ENCODE results near the gene IQCE. TPM values are rescaled to one million over a fixed set of nuclear protein-coding genes. Genes with fewer than 3 reads are reported as not detected.

The IQCE gene, protein sequence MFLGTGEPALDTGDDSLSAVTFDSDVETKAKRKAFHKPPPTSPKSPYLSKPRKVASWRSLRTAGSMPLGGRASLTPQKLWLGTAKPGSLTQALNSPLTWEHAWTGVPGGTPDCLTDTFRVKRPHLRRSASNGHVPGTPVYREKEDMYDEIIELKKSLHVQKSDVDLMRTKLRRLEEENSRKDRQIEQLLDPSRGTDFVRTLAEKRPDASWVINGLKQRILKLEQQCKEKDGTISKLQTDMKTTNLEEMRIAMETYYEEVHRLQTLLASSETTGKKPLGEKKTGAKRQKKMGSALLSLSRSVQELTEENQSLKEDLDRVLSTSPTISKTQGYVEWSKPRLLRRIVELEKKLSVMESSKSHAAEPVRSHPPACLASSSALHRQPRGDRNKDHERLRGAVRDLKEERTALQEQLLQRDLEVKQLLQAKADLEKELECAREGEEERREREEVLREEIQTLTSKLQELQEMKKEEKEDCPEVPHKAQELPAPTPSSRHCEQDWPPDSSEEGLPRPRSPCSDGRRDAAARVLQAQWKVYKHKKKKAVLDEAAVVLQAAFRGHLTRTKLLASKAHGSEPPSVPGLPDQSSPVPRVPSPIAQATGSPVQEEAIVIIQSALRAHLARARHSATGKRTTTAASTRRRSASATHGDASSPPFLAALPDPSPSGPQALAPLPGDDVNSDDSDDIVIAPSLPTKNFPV
- 10 to 100 TPM in 2 of 3 donors, 1 to 10 TPM in 1; 9.6 to 13.5 (median 11.3) TPM for total RNA-seq
- 5.7 TPM for total RNA-seq (2013)

DNA sequence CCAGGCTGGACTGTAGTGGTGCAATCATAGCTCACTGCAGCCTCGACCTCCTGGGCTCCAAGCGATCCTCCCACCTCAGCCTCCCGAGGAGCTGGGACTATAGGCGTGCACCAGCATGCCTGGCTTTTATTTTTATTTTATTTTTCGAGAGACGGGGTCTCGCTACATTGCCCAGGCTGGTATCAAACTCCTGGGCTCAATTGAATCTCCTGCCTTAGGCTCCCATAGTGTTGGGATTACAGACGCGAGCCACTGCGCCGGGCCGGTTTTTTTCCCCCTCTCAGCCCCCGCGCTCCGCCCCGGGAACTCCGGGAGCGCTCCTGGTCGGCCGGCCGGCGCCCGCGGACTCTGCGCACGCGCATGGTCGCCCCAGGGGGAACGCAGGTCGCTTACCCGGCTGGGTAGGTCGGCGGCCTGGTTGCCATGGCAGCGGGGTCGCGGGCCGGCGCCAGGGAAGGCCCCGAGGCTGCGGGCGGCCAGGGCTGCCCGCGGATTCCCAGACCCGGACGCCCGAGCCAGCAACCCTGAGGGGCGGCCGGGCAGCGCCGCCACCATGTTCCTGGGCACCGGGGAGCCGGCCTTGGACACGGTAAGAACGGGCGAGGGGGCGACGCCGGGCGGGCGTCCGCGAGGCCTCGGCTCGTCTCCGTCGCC lies at the start of gene IQCE:
Gene IQCE (plus strand): TSS at position 351 of the 654 bp plus-strand sequence. CDS start 203 bp downstream, at position 554.
- Mint-ChIP-seq H3K4me1 (peaks cover 22 to 30% of the 10 kb centered on the region in 2 donors), H3K27ac (peak within 1 kb of the TSS; percentile 4 to 61), H3K27me3 (ENCODE audit: low read depth in 2 of 2) (no peaks in the 10 kb centered on the region), H3K4me3 (peak within 1 kb of the TSS; percentile 78), H3K9me3 (no peaks in the 10 kb centered on the region), H3K36me3 (no peaks in the 10 kb centered on the region)
- TF ChIP-seq, protein P1, sequence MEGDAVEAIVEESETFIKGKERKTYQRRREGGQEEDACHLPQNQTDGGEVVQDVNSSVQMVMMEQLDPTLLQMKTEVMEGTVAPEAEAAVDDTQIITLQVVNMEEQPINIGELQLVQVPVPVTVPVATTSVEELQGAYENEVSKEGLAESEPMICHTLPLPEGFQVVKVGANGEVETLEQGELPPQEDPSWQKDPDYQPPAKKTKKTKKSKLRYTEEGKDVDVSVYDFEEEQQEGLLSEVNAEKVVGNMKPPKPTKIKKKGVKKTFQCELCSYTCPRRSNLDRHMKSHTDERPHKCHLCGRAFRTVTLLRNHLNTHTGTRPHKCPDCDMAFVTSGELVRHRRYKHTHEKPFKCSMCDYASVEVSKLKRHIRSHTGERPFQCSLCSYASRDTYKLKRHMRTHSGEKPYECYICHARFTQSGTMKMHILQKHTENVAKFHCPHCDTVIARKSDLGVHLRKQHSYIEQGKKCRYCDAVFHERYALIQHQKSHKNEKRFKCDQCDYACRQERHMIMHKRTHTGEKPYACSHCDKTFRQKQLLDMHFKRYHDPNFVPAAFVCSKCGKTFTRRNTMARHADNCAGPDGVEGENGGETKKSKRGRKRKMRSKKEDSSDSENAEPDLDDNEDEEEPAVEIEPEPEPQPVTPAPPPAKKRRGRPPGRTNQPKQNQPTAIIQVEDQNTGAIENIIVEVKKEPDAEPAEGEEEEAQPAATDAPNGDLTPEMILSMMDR (IDR thresholded peaks at IDR 0.05) = no peak
- Histone ChIP-seq H3K4me3 (ENCODE audit: low read length) (peak within 1 kb of the TSS; percentile 42), H3K36me3 (ENCODE audit: control insufficient read depth, insufficient read depth, low read length) (no peaks in the 10 kb centered on the region), H3K27me3 (ENCODE audit: control insufficient read depth, insufficient read depth, low read length) (no peaks in the 10 kb centered on the region), H3K27ac (ENCODE audit: low read length) (no peak within 1 kb of the TSS), H3K9me3 (ENCODE audit: control insufficient read depth, insufficient read depth, low read length) (no peaks in the 10 kb centered on the region), H3K4me1 (ENCODE audit: control insufficient read depth, insufficient read depth, low read length) (peaks cover 37% of the 10 kb centered on the region)
- ATAC-seq (peak; percentile 52 to 71 (median 66)), DNase-seq (peak; percentile 91 to 92)
- 1% methylated on average over 66 of the region's 66 CpGs for WGBS (ENCODE audit: insufficient coverage)
- intact Hi-C loops (cut with micrococcal nuclease) = loop anchor here (5.0 to 10.0 kb wide), 2 partner anchors 81 to 154 kb away; partner anchors contain the start of genes CHST12 and GRIFIN

DNA sequence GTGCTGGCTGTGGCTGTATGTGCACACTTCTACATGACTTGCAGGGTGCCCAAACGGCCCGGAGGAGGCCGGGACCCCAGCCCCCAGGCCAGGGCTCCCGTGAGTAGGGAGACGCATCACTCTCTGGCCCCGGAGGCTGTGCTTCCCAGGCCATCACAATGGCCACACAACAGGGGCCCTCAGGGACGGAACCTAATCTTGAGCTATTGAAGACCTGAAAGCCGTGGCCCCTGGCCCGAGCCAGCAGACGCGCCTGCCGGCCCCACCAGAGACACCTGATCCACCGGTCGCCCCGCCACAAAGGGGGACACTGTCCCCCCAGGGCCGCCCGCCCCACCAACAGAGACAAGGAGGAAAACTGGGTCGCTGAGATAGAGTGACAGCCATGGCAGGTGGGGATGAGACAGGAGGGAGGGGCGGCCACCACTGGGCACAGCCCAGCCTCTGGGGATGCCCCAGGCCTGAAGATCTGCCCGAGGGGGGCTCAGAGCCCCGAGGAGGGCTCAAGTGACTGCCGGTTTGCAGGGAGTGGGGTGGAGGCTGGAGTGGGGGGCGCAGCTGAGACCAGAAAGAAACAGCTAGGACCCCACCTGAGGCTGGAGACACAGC lies 49.4 kb upstream of the IQCE start:
- H3K27me3 Mint-ChIP-seq (ENCODE audit: low read depth in 2 of 2) = no peaks in the 10 kb centered on the region
- H3K27ac ChIP-seq (ENCODE audit: low read length) = peak overlapping the region; percentile 90
- 59% methylated on average over 23 of the region's 23 CpGs for WGBS (ENCODE audit: insufficient coverage)
- peak overlapping the region; percentile 76 for H3K4me3 Mint-ChIP-seq
- H3K9me3 Mint-ChIP-seq = no peaks in the 10 kb centered on the region
- H3K4me1 Mint-ChIP-seq = peaks cover 37 to 58% of the 10 kb centered on the region in 2 donors
- no peaks in the 10 kb centered on the region for H3K36me3 Mint-ChIP-seq
- H3K9me3 ChIP-seq (ENCODE audit: control insufficient read depth, insufficient read depth, low read length) = no peaks in the 10 kb centered on the region
- H3K4me1 ChIP-seq (ENCODE audit: control insufficient read depth, insufficient read depth, low read length) = peaks cover 69% of the 10 kb centered on the region
- DNase-seq (peak in 1 of 2 donors; percentile 36), ATAC-seq (no peak)
- intact Hi-C loops (cut with micrococcal nuclease) = no loop called here
- H3K4me3 ChIP-seq (ENCODE audit: low read length) = no peak overlapping the region
- TF ChIP-seq, protein P1 (IDR thresholded peaks at IDR 0.05) = no peak
- H3K36me3 ChIP-seq (ENCODE audit: control insufficient read depth, insufficient read depth, low read length) = no peaks in the 10 kb centered on the region
- peak overlapping the region in 1 of 2 donors; percentile 95 for H3K27ac Mint-ChIP-seq
- no peaks in the 10 kb centered on the region for H3K27me3 ChIP-seq (ENCODE audit: control insufficient read depth, insufficient read depth, low read length)

DNA sequence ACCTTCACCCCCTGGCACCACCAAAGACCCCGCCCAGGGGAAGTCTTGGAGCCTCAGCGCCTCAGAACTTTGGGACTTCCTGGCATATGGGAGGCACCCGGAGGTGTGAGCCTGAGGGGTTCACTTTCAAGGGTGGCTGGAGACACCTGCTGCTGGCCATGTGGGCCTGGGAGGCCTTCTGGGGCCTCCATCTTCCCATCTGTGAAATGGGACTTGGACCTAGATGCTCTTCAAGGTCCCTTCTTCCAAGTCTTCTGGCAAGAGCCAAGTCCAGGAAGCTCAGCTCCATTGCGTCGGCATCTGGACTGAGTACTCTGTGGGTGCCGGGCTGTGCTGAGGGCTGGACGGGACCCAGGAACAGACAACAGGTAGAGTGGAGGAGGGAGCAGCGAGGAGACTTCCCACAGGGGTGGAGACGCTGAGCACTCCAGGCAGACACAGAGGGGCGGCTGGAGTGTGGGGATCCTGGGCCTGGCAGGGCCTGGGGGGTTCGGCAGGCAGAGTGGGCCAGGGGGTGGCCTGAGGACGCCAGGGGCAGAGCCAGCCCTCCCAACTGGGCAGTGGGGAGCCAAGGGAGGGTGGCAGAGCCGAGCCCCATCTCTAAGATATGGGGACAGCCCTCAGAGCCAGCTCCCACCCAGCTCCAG lies 48.5 kb upstream of the IQCE start:
- H3K4me1 ChIP-seq (ENCODE audit: control insufficient read depth, insufficient read depth, low read length) = peaks cover 69% of the 10 kb centered on the region
- Mint-ChIP-seq H3K9me3 (no peaks in the 10 kb centered on the region), H3K4me1 (peaks cover 37 to 58% of the 10 kb centered on the region in 2 donors), H3K4me3 (peak overlapping the region; percentile 85), H3K27me3 (ENCODE audit: low read depth in 2 of 2) (no peaks in the 10 kb centered on the region), H3K27ac (peak overlapping the region in 1 of 2 donors; percentile 95), H3K36me3 (no peaks in the 10 kb centered on the region)
- ATAC-seq (no peak), DNase-seq (no peak)
- 78% methylated on average over 13 of the region's 13 CpGs for WGBS (ENCODE audit: insufficient coverage)
- H3K27ac ChIP-seq (ENCODE audit: low read length) = peak overlapping the region; percentile 90
- no peaks in the 10 kb centered on the region for H3K9me3 ChIP-seq (ENCODE audit: control insufficient read depth, insufficient read depth, low read length)
- TF ChIP-seq, protein P1 (IDR thresholded peaks at IDR 0.05) = no peak
- H3K4me3 ChIP-seq (ENCODE audit: low read length) = no peak overlapping the region
- intact Hi-C loops (cut with micrococcal nuclease) = loop anchor here (5.0 kb wide), 1 partner anchor 93 kb away; no protein-coding TSS in a partner anchor
- H3K36me3 ChIP-seq (ENCODE audit: control insufficient read depth, insufficient read depth, low read length) = no peaks in the 10 kb centered on the region
- no peaks in the 10 kb centered on the region for H3K27me3 ChIP-seq (ENCODE audit: control insufficient read depth, insufficient read depth, low read length)

Measured in natural killer cell (primary cell).